H1 (cell line): ENCODE measurements around the gene NEDD4. TPM values are rescaled to one million over a fixed set of nuclear protein-coding genes. Genes with fewer than 3 reads are reported as not detected.

Experiments used
- CTCF ChIA-PET: fragments of 300-600 bp; sonication (Branson Sonifier 250); formaldehyde crosslinking; loops from one replicate; lab custom pipeline; 2021; ENCODE audit not compliant: partially characterized antibody; lab: Charles Lee
- POLR2A ChIA-PET: fragments of 300-600 bp; sonication (Branson Sonifier 250); formaldehyde crosslinking; loops from one replicate; lab custom pipeline; 2021; ENCODE audit warnings: inconsistent platforms; ENCODE audit not compliant: partially characterized antibody; lab: Charles Lee
- DNase-seq, 2 experiments: peaks; one replicate each; pipeline versions ENCODE4 v3.0.0 to v3.0.0-alpha.2; 2010 to 2022; ENCODE audit warnings: low spot score in 2 of 2, low read depth in 1 of 2, mixed read lengths in 1 of 2
- FAIRE-seq: peaks from 2 replicates; lab custom pipeline; 2011; peaks lifted over from hg19 to GRCh38; lab: Jason Lieb, UNC
- H2AFZ ChIP-seq: 2 replicates; pipeline ENCODE4 v1.8.1; 2012; ENCODE audit warnings: low read length, inconsistent platforms
- H2AK5ac ChIP-seq: 2 replicates; pipeline ENCODE4 v1.6.1; 2013; ENCODE audit warnings: low read depth, low read length
- H2BK120ac ChIP-seq: replicated peaks from 2 replicates; pipeline ENCODE3; 2013; ENCODE audit warnings: low read depth, low read length, inconsistent platforms
- H2BK12ac ChIP-seq: 2 replicates; pipeline ENCODE4 v1.6.1; 2013; ENCODE audit warnings: low read depth, low read length
- H2BK15ac ChIP-seq: 2 replicates; pipeline ENCODE4 v1.6.1; 2013; ENCODE audit warnings: low read length
- H2BK20ac ChIP-seq: 2 replicates; pipeline ENCODE4 v1.6.1; 2013; ENCODE audit warnings: low read length
- H2BK5ac ChIP-seq: 2 replicates; pipeline ENCODE4 v1.6.1; 2013; ENCODE audit warnings: low read depth, low read length
- H3K14ac ChIP-seq: 2 replicates; pipeline ENCODE4 v1.6.1; 2013; ENCODE audit warnings: inconsistent platforms; ENCODE audit not compliant: insufficient read length
- H3K18ac ChIP-seq: 2 replicates; pipeline ENCODE4 v1.6.1; 2013; ENCODE audit warnings: low read length; ENCODE audit errors: extremely low read depth
- H3K23ac ChIP-seq: 2 replicates; pipeline ENCODE4 v1.6.1; 2013; ENCODE audit warnings: inconsistent platforms; ENCODE audit not compliant: insufficient read length
- H3K23me2 ChIP-seq: 2 replicates; pipeline ENCODE4 v1.6.1; 2013; ENCODE audit warnings: low read depth, low read length
- H3K27ac ChIP-seq: 2 replicates; pipeline ENCODE4 v1.6.1; 2011; ENCODE audit warnings: low read depth, low read length, inconsistent platforms
- H3K27me3 ChIP-seq, 4 experiments: replicated peaks in 1 of 4; 1 replicate in 1 of 4; 2 replicates in 3 of 4; pipeline versions ENCODE4 v1.6.1 to v1.8.1; 2011 to 2013; ENCODE audit warnings: low read length in 3 of 4, mild to moderate bottlenecking in 3 of 4, inconsistent platforms in 2 of 4, mixed read lengths in 2 of 4, moderate library complexity in 1 of 4; ENCODE audit not compliant: control insufficient read depth in 3 of 4, insufficient read depth in 3 of 4; ENCODE audit errors: extremely low read depth in 1 of 4
- H3K36me3 ChIP-seq, 4 experiments: 2 replicates each; pipeline versions ENCODE4 v1.6.1 to v1.8.1; 2011 to 2013; ENCODE audit warnings: mild to moderate bottlenecking in 4 of 4, low read length in 3 of 4, moderate library complexity in 2 of 4, control low read depth in 1 of 4, inconsistent platforms in 1 of 4; ENCODE audit not compliant: insufficient read depth in 4 of 4, control insufficient read depth in 2 of 4
- H3K4ac ChIP-seq: replicated peaks from 2 replicates; pipeline ENCODE3; 2013; ENCODE audit warnings: low read length, low read depth, mixed read lengths, inconsistent platforms; ENCODE audit not compliant: insufficient read length
- H3K4me1 ChIP-seq, 4 experiments: replicated peaks in 1 of 4; 1 replicate in 1 of 4; 2 replicates in 3 of 4; pipeline versions ENCODE4 v1.6.1 to v1.8.1; 2011 to 2013; ENCODE audit warnings: low read length in 3 of 4, inconsistent platforms in 2 of 4, mixed read lengths in 1 of 4; ENCODE audit not compliant: insufficient read depth in 4 of 4, control insufficient read depth in 3 of 4
- H3K4me2 ChIP-seq, 2 experiments: 2 replicates each; pipeline versions ENCODE4 v1.6.1 to v1.8.1; 2011 to 2013; ENCODE audit warnings: low read depth in 2 of 2, low read length in 2 of 2, control low read depth in 1 of 2, inconsistent platforms in 1 of 2, mild to moderate bottlenecking in 1 of 2; ENCODE audit not compliant: insufficient read depth in 1 of 2
- H3K4me3 ChIP-seq, 4 experiments: fragments of 200-600, 300-600 bp in 1 of 4; sonication (generic), shearing (Covaris generic), sonication (Bioruptor Twin) in 1 of 4; 2 replicates each; pipeline versions ENCODE4 v1.5.1 to v1.8.1; 2011 to 2016; ENCODE audit warnings: low read length in 4 of 4, low read depth in 3 of 4, control low read depth in 2 of 4, inconsistent platforms in 2 of 4, mild to moderate bottlenecking in 2 of 4, mixed read lengths in 1 of 4, moderate library complexity in 1 of 4; ENCODE audit not compliant: insufficient read depth in 2 of 4; ENCODE audit errors: extremely low read depth in 1 of 4
- H3K56ac ChIP-seq: replicated peaks from 2 replicates; pipeline ENCODE3; 2013; ENCODE audit warnings: low read depth, mild to moderate bottlenecking, mixed read lengths, low read length, inconsistent platforms; ENCODE audit not compliant: insufficient read length
- H3K79me1 ChIP-seq: 2 replicates; pipeline ENCODE4 v1.6.1; 2013; ENCODE audit warnings: low read depth, low read length, control low read depth
- H3K79me2 ChIP-seq, 2 experiments: 2 replicates each; pipeline versions ENCODE4 v1.6.1 to v1.8.1; 2012 to 2013; ENCODE audit warnings: low read length in 2 of 2, mild to moderate bottlenecking in 2 of 2, inconsistent platforms in 1 of 2; ENCODE audit not compliant: insufficient read depth in 2 of 2, control insufficient read depth in 1 of 2
- H3K9ac ChIP-seq, 4 experiments: replicated peaks in 1 of 4; 1 replicate in 1 of 4; 2 replicates in 3 of 4; pipeline versions ENCODE4 v1.6.1 to v1.8.1; 2011 to 2013; ENCODE audit warnings: low read depth in 3 of 4, low read length in 3 of 4, control low read depth in 2 of 4, mild to moderate bottlenecking in 2 of 4, moderate library complexity in 2 of 4, inconsistent platforms in 1 of 4; ENCODE audit errors: extremely low read depth in 1 of 4
- H3K9me3 ChIP-seq, 2 experiments: 2 replicates each; pipeline versions ENCODE4 v1.6.1 to v1.8.1; 2012 to 2013; ENCODE audit warnings: mild to moderate bottlenecking in 2 of 2, moderate library complexity in 2 of 2, control low read depth in 1 of 2, inconsistent platforms in 1 of 2, low read depth in 1 of 2, low read length in 1 of 2, mixed read lengths in 1 of 2; ENCODE audit not compliant: insufficient read depth in 2 of 2
- H4K20me1 ChIP-seq, 2 experiments: replicated peaks in 1 of 2; 2 replicates each; pipeline versions ENCODE3 to v1.8.1; 2011 to 2013; ENCODE audit warnings: inconsistent platforms in 2 of 2, low read length in 2 of 2, mild to moderate bottlenecking in 1 of 2; ENCODE audit not compliant: insufficient read depth in 2 of 2, control insufficient read depth in 1 of 2
- H4K5ac ChIP-seq: 2 replicates; pipeline ENCODE4 v1.6.1; 2013; ENCODE audit warnings: low read length, low read depth, mixed read lengths, inconsistent platforms; ENCODE audit not compliant: insufficient read length
- H4K8ac ChIP-seq: 2 replicates; pipeline ENCODE4 v1.8.0; 2013; ENCODE audit warnings: mild to moderate bottlenecking, moderate library complexity, low read length, inconsistent platforms; ENCODE audit not compliant: insufficient read depth; ENCODE audit errors: extremely low read depth
- H4K91ac ChIP-seq: replicated peaks from 2 replicates; pipeline ENCODE3; 2013; ENCODE audit warnings: low read length, mixed read lengths, inconsistent platforms; ENCODE audit not compliant: insufficient read length
- CBX8 ChIP-seq: fragments of 300-800, 300-1000 bp; sonication (generic); IDR thresholded peaks from 2 replicates; pipeline ENCODE4 v1.7.1; 2016; ENCODE audit warnings: low read depth, low read length, borderline replicate concordance
- EGR1 ChIP-seq: IDR thresholded peaks from 2 replicates; pipeline ENCODE4 v1.6.1; 2011; ENCODE audit warnings: low read depth, low read length, borderline replicate concordance
- JUN ChIP-seq: IDR thresholded peaks from 2 replicates; pipeline ENCODE4 v1.6.1; 2011; ENCODE audit warnings: low read depth, mild to moderate bottlenecking, improper control_type of control experiment, low read length
- SIN3A ChIP-seq, 2 experiments: IDR thresholded peaks in 1 of 2; conservative IDR thresholded peaks in 1 of 2; 2 replicates each; pipeline ENCODE4 v1.6.1; 2011 to 2012; ENCODE audit warnings: low read length in 2 of 2, improper control_type of control experiment in 1 of 2, low read depth in 1 of 2, mild to moderate bottlenecking in 1 of 2
- SRF ChIP-seq: IDR thresholded peaks from 2 replicates; pipeline ENCODE4 v1.6.1; 2011; ENCODE audit warnings: mild to moderate bottlenecking, low read depth, low read length, moderate library complexity
- TAF1 ChIP-seq: IDR thresholded peaks from 2 replicates; pipeline ENCODE4 v1.6.1; 2011; ENCODE audit warnings: mild to moderate bottlenecking, low read depth, low read length
- TBP ChIP-seq: IDR thresholded peaks from 2 replicates; pipeline ENCODE4 v1.6.1; 2011; ENCODE audit warnings: low read depth, low read length, improper control_type of control experiment
- WGBS, 2 experiments: shearing (Covaris generic) in 1 of 2; methylation state at CpG; one replicate each; pipeline versions ENCODE4 v1.1.6 to v1.1.7; 2013 to 2015; ENCODE audit warnings: low lambda C conversion rate in 2 of 2, mixed read lengths in 2 of 2, inconsistent platforms in 1 of 2, low coverage in 1 of 2, missing lambda C conversion rate in 1 of 2; ENCODE audit not compliant: insufficient replicate concordance in 2 of 2, insufficient coverage in 1 of 2, insufficient read length in 1 of 2; ENCODE audit errors: extremely low coverage in 1 of 2, missing lambda C conversion rate in 1 of 2; 5-methylcytosine and 5-hydroxymethylcytosine counted together
- polyA plus RNA-seq, 7 experiments: library from polyadenylated mRNA; depleted of rRNA in 3 of 7; stranded (reverse) in 5 of 7; unstranded in 2 of 7; fragments of >200 nt in 5 of 7; fragments of 200-250 nt in 2 of 7; gene quantifications; 1 replicate in 5 of 7; 2 replicates in 1 of 7; 4 replicates in 1 of 7; pipeline versions ENCODE4 v1.2.1 to v1.2.3, GENCODE V29; 2011 to 2013; ENCODE audit warnings: missing spikeins in 2 of 7, mixed read lengths in 2 of 7
- total RNA-seq: library from RNA; stranded (reverse); fragmentation: NEBNext Ultra II Directional; extraction: Animal tissue kit (Norgen Biotek cat#: 25700); gene quantifications from 2 replicates; pipeline ENCODE4 v1.2.1, GENCODE V29; 2021

Gene NEDD4
- total and polyA plus RNA-seq, 2 of the 8 experiments (the other 6 are each of a cell fraction or from before 2014, with no cell fraction given): 0.95 to 3.9 TPM

- Histone ChIP-seq H3K4me3 (no peak overlapping the region), H2BK15ac (no peak overlapping the region), H3K4ac (no peak overlapping the region), H3K79me2 (no peaks in the 10 kb centered on the region), H3K56ac (no peak overlapping the region), H3K27me3 (no peaks in the 10 kb centered on the region), H2BK120ac (no peak overlapping the region), H3K27ac (no peak overlapping the region), H4K20me1 (no peaks in the 10 kb centered on the region), H3K79me1 (no peaks in the 10 kb centered on the region), H3K36me3 (no peaks in the 10 kb centered on the region), H2BK20ac (no peak overlapping the region), H3K23me2 (no peaks in the 10 kb centered on the region; the same call in 1 of the 2 replicates), H3K4me1 (peaks cover 0 to 6% (median 2%) of the 10 kb centered on the region in 4 experiments; a peak in 3 of 7 replicates), H4K8ac (no peak overlapping the region), H3K9me3 (0 out of 4 replicates have a peak, but pooled peaks cover 0 to 2% of the 10 kb centered on the region in 2 experiments), H3K14ac (no peak overlapping the region), H2BK5ac (no peak overlapping the region), H3K18ac (no peak overlapping the region), H4K91ac (no peak overlapping the region), H3K23ac (no peak overlapping the region), H2AFZ (no peak overlapping the region), H2BK12ac (no peak overlapping the region), H3K4me2 (no peak overlapping the region), H2AK5ac (no peak overlapping the region), H4K5ac (no peak overlapping the region), H3K9ac (no peak overlapping the region)
- WGBS, 2 experiments: 83% methylated on average over 3 of the region's 3 CpGs; no CpG with 5 or more reads in 1 of the 2 experiments
- DNase-seq: no peak
- ChIA-PET CTCF (interaction anchor here (1.1 to 7.9 kb wide), 6 partner anchors 11 to 126 kb away, joined by 3 to 110 read pairs (median 5); no protein-coding TSS in a partner anchor), POLR2A (no interaction called here)
- no peak for FAIRE-seq
- TF ChIP-seq TAF1 (no peak), TBP (no peak), JUN (no peak), SRF (no peak), CBX8 (no peak), SIN3A (conservative IDR thresholded peaks at IDR 0.05 in 1 of 2, IDR thresholded peaks at IDR 0.05 in 1 of 2; ENCODE audit: low read depth in 1 of 2, low read length in 2 of 2) (no peak), EGR1 (no peak)
These were observed 210.5 kb downstream of the NEDD4 start for GRCh38 chr15:55782901-55783300.
